Stimulated activated CD8-positive, alpha-beta memory T cell treated with anti-CD3 and anti-CD28 coated beads, Interleukin-15, amount 100 ng/mL, for 48 hours (primary cell): Measurements from ENCODE around the gene FBXW10B.
"Not testable (repeated sequence)": the region's sequence is repeated elsewhere in the genome, so short reads cannot be mapped to it uniquely, and the experiment has no call there.

Experiments used
- DNase-seq, 2 donors: peaks; one replicate each; pipeline ENCODE4 v3.0.0-alpha.2; 2020; ENCODE audit warnings: low read depth in 2 of 2

The FBXW10B gene

DNA sequence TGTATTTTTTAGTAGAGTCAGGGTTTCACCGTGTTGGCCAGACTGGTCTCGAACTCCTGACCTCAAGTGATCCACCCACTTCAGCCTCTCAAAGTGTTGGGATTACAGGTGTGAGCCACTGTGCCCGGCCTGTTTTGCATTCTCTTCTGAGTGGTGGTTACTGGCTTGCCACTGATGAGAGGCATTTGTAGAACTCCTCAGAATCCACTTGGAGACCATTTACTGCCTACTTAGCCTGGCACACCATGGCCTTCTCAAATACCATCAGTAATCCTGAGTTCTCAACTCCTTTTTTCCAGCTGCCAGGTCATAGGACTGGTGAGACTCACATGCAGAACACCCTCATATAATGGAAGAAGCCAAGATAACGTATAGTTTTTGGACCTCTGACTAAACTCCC is 22.5 kb upstream of the FBXW10B start:
- DNase-seq: not testable (repeated sequence)

DNA sequence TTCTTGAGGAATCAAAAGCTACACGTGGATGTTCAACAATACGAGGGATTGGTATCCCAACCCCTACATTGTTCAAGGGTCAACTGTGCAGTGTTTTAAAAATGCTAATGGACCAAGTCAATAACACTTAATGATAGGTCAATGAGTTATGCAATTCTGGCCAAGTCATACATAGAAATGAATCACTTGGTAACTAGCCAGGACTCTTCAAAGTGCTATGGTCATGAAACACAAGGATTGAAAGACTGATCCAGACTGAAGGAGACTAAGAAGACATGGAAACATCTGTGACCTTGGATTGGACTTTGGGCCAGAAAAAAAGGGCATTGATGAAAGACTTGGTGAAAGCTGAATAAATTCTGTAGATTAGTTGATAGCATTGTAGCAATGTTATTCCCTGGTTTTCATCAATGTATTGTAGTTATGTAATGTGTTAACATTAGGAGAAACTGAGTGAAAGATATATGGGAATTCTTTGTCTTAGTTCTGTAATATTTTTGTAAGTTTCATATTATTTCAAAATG is 11.5 kb upstream of the FBXW10B start:
- DNase-seq: not testable (repeated sequence)

- DNase-seq: not testable (repeated sequence)
Measured at GRCh38 chr17:15629991-15630390, 10.5 kb upstream of the FBXW10B start.

DNA sequence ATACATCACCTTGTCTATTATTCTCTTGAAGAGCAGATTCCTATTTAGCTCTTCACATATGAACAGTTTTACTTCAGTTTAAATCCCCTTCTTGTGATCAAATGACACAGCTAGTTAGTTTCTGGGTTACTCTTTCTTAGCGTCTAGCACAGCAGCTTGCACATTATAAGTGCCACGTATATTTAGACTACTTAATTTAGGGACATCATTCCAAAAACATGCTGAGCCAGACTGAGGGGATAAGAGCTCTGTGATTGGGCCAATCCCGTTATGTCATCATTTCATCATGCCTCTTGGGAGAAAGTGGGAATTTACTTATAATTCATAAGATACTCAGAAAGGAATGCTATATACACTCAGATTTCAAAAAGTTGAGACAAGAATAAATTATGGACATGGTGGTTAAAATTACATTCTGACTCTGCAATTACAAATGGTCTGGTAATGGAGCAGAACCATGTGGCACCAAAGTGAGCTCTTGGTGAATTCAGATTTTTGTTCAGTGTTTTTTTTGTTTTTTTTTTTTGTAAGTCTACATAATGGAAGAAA is 4.2 kb upstream of the FBXW10B start:
- DNase-seq: not testable (repeated sequence)

GRCh38 chr17:15623255-15623654 is 3.8 kb upstream of the FBXW10B start:
- not testable (repeated sequence) for DNase-seq

- DNase-seq: not testable (repeated sequence)
Measured at GRCh38 chr17:15622124-15622523, 2.6 kb upstream of the FBXW10B start.

DNA sequence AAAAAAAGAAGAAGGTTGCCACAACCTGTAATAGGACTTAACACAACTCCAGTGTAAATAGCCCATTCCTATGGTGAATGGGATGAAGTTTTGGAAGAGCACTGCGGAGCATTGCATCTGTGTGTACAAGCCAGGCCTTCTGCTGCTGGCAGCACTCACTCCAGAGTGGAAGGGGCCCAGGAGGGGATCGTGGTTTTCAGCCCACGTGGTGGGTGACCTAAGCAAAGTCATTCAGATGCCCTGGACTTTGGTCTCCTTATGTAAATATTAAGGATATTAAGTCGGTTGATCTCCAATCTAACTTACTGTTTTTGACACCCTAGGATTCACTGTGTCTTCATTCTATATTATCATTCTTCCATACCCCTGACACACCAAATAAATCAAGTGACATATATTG is 2.7 kb downstream of the FBXW10B start:
- DNase-seq: not testable (repeated sequence)

DNA sequence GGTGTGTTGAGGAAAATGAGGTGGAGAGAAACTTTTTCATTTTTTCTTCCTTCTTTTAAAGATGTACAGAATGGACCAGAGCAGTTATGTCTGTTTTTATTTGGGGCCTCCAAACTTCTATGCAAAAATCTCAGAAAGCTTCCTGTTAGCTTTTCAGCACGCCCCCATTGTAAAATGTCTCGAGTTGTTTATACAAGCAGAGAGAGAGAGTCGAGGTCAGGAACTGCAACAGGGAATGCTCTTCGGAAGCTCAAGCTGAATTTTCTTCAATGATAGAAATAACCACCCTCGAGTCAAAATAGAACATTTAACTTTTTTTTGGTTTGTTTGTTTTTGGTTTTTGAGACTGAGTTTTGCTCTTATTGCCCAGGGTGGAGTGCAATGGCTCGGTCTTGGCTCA is 3.7 kb downstream of the FBXW10B start:
- not testable (repeated sequence) for DNase-seq

DNA sequence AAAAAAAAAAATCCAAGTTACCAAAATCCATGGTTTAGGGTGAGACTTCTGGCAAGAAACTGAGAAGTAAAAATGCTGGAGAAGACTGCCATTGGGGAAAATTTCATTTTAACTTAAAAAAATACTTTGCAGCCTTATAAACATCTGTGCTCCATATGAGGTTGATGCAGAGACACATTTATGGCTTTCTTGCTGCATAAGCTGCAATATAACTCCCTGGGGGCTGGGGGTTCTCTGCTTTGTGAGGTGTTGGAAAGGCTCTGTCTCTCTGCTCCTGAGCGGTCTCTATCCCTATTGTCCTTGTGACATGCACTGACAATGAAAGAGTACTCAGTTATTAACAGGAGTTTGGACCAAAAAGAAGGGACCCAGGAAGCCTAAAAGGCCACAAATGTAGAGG is 6.4 kb downstream of the FBXW10B start:
- not testable (repeated sequence) for DNase-seq

- DNase-seq: not testable (repeated sequence)
Measured at GRCh38 chr17:15592960-15593359, 26.5 kb downstream of the FBXW10B start.

- not testable (repeated sequence) for DNase-seq
Measured at GRCh38 chr17:15591986-15592385, 27.5 kb downstream of the FBXW10B start.

DNA sequence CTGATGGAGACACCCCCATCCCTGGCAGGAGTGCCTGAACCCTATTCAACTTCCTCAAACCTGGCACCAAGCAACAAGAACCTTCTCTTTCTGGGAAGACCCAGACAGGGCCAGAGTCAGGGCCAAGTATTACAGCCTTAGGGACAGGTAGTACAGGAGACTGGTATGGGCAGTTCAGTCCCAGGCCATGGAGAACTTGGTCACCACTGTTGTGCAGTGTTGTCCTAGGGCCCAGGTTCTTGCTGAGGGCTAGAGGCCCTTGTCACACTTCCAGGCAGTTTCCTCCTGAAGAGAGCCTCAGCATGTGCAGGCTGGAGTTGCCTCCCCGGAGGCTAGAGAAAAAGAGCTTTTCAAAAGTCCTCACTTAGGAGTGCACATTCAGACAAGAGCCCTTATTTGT is 28.7 kb downstream of the FBXW10B start:
- not testable (repeated sequence) for DNase-seq

GRCh38 chr17:15589544-15590536 is 29.7 kb downstream of the FBXW10B start:
- peak; percentile 13 to 22 for DNase-seq

DNA sequence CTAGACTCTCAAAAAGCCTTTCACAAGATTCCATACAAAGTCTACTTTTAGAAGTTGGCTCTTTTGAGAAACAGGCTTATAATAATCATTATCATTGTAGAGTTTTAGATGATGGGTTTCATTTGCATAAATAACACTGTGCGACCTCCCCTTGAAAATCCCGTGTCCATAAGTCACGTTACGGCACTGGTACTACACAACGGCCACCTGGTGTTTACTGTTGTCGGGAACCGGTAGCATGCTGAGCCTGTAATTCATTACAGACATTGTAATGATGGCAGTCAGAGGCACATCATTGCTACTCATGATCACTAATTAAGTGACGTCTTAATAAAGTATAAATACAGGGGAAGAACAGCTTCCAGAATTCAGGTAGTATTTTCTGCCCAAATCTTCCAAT is 31.5 kb downstream of the FBXW10B start:
- not testable (repeated sequence) for DNase-seq

GRCh38 chr17:15583313-15583712 is 36.2 kb downstream of the FBXW10B start:
- DNase-seq: not testable (repeated sequence)

DNA sequence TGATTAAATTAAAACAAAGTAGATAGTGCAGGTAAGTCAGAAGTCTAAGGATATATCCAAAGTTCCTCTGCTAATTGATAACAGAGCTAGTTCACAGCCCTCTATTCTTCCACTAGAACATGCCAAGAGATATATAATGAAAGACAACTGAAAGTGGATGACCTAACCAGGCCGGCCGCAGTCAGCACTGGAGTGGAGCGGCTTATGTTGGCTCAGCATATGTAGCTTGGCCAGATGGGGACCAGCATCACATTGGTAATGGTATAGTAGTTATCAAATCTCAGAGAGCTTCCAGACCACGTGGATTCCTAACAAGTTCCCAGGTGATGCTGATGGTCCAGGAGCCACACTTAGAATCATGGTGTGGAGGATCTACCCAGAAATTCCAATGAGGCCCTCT is 38.0 kb downstream of the FBXW10B start:
- not testable (repeated sequence) for DNase-seq

DNA sequence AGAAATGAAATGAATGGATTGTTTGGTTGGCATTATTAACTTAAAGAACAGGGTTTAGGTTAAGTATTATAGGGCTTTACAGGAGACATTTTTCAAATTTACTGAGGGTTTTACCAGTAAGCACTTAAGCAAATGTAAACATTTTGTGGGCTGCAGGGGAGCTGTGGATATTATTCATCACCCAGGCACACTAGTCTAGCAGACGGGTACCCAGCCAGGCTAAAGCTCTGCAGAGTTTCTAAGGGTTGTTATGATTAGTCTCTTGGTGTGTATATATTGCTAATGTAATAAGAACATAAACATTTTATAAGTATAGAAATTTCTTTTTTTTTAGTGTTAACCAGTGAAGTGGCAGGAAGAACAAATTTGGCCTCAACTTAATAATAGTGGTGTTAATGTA is 42.7 kb downstream of the FBXW10B start:
- DNase-seq: not testable (repeated sequence)

DNA sequence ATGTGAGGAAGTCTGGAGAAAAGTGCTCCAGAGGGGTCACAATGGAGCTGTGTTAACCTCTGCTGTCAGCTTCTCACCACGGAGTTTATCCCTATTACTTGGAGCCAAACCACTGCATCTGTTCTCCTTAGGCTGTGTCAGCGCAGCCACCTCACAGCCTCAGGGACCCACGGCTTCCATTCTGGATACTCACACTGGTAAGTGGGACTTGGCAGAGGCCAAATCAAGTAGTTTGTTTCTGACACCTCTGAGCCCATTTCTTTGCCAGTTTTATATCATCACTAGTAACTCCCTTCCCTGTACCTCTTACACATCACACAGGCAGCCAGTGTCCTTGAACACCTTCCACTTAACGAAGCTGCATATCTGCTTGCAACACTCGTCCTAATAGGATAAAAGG is 44.8 kb downstream of the FBXW10B start:
- not testable (repeated sequence) for DNase-seq

GRCh38 chr17:15573870-15574269 is 45.6 kb downstream of the FBXW10B start:
- not testable (repeated sequence) for DNase-seq
